ENCODE results near the gene TERT.
A peak's percentile ranks its signal among the peaks of the same experiment; 100 is the strongest.
"Not testable (repeated sequence)": the region's sequence is repeated elsewhere in the genome, so short reads cannot be mapped to it uniquely, and the experiment has no call there.

Gene TERT

DNA sequence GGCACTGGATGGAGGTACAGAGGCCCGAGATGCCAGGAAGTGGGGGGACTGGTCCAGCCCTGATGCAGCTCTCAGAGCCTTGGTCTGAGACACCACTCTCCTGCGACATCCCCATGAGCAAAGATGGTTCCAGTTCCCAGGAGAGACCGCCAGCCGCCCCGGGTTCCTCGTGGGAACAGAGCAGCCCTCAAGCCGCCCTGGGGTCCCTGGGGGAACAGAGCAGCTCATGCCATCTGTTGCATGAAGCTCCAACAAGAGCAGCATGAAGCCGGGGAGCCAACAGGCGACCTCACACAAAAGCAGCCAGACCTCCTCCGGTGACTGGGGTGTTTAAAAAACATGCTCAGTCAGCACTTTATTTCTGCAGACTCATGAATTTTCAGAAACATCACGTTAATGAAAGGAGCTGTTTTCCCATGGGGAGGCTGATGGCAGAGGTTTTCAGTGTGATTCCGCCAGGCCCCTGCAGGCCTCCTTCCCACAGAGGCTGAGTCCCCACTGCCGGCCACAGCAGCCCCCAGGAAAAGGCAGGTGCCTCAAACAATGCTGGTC, 63.4 kb downstream of the TERT start:
- DNase-seq: peak; percentile 73 to 90

DNA sequence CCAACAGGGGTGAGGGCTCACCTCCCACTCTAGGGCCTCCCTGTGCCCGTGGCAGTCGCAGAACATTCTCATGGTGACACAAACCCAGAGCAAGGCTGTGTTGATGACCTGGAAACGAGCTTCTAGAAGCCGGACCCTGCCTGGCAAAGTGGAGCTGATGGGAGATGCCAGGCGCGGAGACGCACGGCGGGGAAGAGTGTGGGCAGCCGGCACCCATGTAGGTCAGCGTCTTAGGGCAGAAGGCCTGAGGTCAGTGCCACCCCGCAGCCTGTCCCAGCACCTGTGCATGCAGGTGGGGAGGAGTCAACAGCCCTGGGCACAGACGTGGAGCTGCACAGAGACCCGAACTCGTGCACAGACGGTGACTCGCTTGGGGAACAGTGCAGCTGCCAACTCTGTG, 64.3 kb downstream of the TERT start:
- DNase-seq: no peak

DNA sequence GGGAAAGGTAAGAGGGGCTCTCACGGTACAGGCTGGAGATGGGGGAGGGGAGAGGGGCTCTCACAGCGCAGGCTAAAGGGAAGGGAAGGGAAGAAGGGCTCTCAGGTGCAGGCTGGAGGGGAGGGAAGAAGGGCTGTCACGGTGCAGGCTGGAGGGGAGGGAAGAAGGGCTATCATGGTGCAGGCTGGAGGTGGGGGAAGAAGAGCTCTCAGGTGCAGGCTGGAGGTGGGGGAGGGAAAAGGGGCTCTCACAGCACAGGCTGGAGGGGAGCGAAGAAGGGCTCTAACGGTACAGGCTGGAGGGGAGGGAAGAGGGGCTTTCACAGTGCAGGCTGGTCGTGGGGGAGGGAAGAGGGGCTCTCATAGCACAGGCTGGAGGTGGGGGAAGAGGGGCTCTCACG, 65.0 kb downstream of the TERT start:
- no peak for DNase-seq

DNA sequence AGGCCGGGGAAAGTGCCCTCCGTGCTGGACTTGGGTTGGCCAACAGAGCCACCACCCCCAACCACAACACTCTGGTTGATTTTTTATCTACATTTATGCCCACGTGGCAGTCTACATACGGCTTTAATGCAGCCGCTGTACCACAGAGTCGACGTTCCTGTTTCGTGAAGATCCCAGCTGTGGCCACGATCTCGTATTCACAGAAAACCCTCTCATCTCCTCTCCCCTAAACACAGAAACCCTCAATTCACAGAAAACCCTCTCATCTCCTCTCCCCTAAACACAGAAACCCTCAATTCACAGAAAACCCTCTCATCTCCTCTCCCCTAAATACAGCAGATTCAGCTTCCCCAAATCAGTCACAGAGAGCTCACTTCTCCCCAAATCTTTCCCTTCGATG, 65.8 kb downstream of the TERT start:
- not testable (repeated sequence) for DNase-seq

DNA sequence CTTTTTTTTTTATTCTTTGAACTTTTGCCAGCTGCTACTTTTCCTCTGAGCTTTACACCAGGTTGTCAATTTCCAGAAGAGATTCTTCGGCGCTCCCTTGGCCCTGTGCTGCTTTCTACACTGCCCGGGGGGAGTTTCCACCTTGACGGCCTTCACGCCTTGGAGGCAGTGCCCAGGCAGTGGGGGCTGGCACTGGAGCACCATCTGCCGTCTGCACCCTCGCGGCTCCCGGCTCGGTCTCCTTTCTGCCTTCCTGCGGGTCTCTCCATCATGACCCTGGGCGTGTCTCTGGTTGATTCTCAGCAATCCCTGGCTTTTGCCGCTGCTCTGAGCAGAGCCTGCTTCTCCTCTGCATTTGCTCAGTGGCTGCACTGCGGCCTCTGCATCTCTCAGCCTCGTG, 66.7 kb downstream of the TERT start:
- peak; percentile 74 to 89 for DNase-seq

DNA sequence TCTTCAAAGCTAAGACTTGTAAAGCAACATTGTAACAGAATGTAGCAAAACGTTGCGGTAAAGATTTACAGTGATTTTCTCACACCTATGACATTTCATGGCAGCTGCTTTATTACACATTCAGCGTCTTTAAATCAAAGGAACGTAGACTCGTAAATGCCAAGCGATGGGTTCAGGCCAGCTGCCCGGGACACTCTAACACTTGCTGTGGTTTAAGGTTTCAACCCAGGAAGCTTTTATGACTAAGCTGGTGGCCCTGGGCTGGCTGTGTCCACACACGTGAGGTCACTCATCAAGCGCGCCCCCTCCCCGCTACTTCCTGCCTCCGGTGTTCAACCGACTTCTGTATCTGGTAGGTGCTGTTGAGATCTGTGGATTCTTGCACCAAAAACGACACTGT, 67.2 kb downstream of the TERT start:
- DNase-seq: peak; percentile 95 to 97

DNA sequence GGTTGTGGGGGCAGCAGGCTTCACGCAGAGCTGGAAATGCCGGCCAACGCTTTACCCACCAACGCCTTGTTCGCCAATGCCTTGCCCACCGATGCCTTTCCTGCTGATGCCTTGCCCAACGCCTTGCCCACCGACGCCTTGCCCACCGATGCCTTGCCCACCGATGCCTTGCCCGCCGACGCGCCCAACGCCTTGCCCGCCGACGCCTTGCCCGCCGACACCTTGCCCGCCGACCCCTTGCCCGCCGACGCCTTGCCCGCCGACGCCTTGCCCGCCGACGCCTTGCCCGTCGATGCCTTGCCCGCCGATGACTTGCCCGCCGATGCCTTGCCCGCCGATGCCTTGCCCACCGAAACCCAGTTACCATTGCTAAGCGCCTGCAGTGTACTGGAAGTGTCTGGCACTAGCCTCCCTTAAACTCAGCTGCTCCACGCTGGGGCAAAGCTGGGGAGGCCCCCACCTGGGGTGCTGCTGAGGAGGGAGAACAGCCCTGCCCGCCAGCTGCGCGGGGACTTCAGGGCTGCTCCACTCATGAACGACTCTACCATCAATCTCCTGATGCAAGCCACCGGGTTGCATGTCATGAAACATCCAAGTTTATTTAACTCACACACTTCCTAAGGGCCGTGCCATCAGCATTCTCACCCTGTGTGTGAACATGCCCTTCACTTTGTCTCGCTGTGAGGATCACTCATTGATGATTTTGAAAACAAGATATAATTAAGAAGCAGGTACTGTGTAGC, 67.9 kb downstream of the TERT start:
- peak in 1 of 2 experiments; percentile 41 for DNase-seq

DNA sequence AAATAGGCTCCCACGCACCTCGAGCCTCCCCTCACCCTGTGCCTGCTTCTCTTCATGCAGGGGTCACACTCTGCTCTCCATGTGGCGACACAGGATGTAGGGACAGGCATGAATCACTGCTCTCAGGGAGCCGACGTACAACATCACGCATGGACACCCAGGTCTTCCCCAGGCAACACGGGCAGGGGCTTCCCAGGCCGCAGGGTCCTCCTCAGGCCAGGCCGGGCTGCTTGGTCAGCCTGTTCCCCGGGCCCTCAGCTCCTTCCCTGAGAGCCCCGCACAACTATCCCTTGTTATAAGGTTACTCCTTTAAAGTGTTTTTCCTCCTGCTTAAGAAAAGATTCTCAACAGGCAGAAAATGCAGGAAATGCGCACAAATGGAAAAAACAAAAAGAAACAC, 68.6 kb downstream of the TERT start:
- no peak for DNase-seq

DNA sequence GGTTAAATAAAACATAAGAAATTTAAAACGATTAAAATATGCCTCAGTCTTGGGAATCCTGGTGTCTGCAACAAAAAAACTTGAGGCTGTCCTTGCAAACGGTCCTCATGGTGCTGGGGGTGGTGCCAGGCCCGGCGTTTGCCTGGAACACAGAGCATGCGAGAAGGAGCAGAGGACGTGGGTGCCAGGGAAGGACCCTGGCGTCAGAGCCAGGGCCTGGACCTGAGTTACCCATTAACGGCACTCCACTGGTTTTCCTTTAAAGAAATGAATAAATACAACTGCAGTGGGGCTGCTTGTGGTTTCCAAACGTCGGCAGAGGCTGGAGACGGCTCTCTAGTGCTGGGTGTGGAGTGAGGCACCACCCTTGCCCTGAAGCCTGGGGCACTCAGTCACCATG, 69.8 kb downstream of the TERT start, which contains the start of gene SLC6A18:
TSS of gene SLC6A18 (plus strand) at position 301 of the 400 bp plus-strand sequence. CDS start at position 398, 97 bp downstream.
- no peak for DNase-seq

DNA sequence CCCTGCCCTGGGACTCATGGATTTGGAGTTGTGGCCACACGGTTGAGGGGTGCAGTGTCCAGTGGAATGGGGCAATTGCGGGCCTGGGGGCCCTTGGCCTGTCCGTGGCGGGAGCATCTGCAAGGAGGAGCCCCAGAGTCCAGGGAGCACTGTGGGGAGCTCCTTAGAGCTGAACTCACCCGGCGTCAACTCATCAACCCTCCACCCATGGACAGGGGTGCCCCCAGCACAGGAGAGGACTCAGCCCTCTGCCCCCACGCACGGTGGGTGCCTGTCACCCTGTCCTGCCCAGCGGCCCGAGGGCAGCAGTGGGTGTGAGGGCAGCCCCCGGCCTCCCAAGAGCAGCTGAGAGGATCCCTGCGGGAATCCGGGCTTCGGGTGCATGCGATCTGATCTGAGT, 70.2 kb downstream of the TERT start:
- no peak for DNase-seq

DNA sequence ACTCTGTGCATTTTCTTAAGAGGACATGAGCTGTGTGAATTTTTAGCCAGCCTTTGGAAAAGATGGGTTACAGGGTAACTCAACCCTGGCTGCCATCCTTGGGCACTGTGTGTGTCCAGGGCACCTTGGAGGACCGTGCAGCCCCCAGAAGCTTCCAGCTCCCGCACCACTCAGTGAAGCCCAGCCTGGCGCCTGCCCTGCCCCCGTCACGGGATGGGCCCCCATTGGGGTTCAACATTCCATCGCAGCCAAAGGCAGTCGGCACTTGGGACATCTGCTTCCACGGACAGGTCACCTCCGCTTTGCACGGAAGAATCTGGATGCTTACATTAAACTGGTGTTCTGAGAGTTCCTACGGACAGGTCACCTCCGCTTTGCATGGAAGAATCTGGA, 71.6 kb downstream of the TERT start:
- no peak for DNase-seq

DNA sequence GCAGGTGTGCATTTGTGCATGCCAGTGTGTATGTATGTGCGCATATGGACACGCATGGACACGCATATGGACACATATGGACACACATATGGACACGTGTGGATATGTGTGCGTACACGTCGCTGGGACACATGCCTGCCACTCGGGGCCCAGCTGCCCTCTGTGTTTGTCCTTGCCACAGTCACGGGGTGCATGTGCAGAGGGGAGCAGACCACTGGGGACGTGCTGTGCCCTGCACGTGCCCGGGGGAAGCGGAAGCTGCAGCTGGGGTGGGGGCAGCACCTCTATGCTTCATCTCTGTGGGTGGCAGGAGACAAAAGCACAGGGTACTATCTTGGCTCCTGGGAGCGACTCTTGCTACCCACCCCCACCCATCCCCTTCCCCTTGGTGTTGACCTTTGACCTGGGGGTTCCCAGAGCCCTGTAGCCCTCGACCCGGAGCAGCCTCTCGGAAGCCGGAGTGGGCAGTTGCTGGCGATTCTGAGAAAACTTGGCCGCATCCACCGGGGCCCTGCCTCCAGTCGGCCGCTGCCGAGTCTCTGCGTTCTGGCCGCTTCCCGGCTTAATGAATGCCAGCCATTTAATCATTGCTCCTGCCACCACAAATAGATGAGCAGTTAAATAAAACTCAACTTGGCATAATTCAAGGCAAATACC, 72.1 kb downstream of the TERT start:
- DNase-seq: no peak

DNA sequence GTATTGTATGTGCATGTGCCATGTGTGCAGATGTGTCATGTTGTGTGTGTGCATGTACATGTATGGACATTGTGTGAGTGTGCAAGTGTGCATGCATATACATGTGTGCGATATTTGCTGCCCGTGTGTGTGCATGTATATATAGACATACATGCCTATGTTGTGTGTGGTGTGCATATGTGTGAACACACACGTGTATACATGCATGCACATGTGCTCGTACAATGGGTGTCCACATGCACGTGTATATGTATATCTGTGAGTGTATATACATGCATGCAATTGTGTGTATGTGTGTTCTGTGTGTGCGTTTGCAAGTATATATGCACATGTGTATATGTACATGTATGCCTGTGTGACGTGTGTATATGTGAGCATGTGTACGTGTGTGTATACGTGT, 72.7 kb downstream of the TERT start:
- DNase-seq: no peak

DNA sequence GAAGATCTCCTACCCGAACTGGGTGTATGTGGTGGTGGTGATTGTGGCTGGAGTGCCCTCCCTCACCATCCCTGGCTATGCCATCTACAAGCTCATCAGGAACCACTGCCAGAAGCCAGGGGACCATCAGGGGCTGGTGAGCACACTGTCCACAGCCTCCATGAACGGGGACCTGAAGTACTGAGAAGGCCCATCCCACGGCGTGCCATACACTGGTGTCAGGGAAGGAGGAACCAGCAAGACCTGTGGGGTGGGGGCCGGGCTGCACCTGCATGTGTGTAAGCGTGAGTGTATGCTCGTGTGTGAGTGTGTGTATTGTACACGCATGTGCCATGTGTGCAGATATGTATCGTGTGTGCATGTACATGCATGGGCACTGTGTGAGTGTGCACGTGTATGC, 73.1 kb downstream of the TERT start:
- DNase-seq: no peak

DNA sequence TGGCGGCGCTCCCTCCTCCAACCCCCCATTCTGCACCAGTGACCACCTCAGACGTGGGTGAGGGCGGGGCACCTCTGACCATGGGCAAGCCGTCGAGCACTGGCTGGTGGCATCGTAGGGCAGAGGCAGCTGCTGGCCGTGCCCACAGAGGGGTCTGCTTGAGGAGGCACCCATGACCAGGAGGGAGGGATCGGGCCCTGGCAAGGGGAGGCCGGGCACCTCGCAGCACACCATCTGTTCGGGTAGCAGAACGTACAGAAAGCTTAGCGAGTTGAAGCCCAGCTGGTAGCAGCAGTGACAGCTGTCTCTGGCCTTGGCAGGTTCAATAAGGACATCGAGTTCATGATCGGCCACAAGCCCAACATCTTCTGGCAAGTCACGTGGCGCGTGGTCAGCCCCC, 74.0 kb downstream of the TERT start:
- peak; percentile 83 to 92 for DNase-seq

DNA sequence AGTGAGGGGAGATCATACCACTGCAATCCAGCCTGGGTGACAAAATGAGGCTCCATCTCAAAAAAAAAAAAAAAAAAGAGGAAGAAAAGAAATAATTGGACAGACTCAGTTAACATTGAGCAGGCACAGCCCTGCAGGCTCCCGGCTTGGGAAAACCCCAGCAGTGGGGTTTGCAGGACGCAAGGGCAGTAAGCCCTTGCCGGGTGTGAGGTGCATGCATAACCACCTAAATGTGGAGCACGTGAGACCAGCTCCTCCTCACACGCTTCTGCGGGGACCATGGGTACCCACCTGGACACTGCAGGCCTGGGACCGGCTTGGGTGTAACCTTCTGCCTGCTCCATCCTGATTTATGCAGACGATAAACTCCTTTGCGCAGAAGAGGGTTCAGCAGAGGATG, 74.5 kb downstream of the TERT start:
- DNase-seq: no peak

DNA sequence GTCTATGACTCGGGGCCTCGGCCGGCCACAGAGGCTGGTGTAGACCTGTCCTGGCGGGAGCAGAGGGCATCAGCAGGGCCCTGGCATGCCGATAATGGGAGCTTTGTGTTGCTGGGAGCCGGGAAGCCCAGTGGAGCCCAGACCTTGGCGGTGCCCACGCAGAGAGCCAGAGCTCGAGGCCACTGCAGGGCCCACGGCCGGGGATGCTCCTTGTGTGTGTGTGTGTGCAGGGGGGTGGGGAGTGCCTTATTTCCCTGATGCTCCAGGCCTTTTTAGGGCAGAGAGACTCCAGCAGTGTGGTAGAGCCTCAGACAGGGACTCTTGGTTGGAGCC, 75.1 kb downstream of the TERT start:
- DNase-seq: no peak

DNA sequence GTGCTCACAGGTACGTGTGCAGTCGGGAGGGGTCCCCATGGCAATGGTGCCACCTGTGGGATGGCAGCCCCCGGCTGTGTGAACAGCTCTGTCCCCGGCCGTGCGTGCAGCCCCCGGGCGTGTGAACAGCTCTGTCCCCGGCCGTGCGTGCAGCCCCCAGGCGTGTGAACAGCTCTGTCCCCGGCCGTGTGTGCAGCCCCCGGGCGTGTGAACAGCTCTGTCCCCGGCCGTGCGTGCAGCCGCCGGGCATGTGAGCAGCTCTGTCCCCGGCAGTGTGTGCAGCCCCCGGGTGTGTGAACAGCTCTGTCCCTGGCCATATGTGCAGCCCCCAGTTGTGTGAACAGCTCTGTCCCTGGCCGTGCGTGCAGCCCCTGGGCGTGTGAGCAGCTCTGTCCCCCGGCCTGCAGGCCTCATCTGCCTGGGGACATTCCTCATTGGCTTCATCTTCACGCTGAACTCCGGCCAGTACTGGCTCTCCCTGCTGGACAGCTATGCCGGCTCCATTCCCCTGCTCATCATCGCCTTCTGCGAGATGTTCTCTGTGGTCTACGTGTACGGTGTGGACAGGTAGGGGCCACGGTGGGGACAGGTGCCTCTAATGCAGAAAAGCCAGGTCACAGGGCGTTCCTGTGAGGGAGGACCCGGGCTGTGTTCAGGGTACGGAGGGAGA, 75.6 kb downstream of the TERT start:
- no peak for DNase-seq

DNA sequence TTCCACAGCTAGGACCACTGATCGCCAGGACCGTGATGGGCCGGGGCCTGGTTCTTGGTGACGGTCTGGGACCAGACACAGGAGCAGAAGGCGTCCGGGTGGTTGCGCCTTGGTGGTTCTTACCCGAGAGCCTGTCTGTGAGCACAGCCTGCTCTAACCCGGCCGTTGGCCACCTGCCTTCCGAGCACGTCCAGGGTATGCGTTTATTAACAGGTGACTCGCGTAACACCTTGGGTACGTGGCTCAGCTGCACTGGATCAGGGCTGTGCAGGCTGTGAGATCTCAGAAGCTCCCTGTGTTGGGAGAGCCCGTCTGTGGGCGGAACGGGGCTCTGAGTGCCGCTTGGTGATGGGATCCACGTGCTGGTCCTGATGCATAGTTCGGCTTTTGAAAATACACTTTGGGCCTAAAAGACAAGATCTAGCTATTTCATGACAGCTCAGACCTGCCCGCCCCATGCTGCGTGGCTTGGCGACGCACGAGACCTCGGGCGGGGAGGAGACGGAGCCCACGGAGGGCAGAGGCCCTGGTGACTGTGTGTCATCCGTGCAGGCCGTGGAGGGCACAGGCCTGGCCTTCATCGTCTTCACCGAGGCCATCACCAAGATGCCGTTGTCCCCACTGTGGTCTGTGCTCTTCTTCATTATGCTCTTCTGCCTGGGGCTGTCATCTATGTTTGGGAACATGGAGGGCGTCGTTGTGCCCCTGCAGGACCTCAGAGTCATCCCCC, 76.4 kb downstream of the TERT start:
- no peak for DNase-seq

DNA sequence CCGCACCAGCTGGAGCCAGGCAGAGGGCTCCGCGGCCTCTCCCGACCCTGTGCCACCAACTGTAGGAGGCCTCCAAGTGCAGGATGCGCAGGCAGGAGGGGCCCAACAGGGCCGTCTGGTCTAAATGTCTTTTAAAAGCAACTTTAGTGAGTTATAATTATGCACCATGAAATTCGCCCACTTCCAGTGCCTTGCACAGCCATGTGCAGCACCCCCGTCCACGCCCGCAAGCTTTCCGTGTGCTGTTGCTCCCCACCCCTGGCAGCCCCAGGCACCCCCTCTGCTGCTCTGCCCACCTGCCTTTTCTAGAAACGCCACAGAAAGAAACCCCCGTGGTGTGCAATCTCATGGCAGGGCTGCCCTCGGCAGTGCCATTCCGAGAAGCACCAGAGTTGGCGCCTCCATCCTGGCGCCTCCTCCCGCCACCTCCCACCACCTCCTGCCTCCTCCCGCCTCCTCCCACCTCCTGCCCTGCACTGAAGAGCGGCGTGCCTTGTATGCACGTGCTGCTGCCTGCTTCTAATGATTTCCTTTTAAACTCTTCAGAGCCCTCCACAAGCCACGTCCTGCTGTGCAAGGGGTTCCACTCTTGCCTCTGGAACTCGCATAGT, 77.2 kb downstream of the TERT start:
- no peak for DNase-seq

DNA sequence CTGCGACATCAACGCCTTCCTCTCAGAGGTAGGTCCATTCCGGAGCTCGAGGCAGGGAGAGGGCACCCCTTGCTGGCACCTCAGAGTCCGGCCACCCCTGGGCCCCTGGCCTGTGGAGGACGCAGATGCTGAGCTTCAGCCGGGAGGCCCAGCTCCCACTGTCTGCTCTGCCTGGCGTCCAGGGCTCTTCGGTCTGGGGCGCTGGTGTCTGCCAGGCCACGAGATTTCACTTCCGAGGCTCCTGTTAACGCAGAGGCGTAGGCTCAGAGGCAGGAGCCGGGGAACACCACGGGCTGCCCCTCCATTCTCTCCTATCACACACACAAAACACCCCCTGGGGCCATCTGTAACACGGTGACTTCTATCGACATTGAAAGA, 78.0 kb downstream of the TERT start:
- no peak for DNase-seq

DNA sequence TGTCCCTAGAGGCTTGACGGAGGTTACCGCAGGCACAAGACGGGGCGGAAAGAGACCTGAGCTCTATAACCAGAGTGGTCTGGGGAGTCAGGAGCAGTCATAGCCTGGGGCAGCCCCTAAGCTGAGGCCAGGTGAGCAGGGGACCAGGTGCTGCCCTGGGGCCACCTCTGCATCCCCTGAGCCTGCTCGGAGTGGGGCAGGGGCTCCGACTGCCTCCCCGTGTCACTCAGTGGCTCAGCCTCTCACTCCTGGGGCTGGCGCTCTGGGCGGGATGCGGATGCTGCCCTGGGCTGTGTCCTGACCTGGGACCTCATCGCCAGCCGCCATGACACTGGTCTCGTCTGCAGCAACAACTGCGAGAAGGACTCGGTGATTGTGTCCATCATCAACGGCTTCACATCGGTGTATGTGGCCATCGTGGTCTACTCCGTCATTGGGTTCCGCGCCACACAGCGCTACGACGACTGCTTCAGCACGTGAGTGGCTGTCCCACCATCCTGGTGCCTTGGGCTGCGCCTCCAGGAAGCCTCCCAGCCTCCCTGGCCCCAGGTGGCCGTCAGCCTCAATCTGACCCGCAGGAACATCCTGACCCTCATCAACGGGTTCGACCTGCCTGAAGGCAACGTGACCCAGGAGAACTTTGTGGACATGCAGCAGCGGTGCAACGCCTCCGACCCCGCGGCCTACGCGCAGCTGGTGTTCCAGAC, 78.5 kb downstream of the TERT start:
- DNase-seq: no peak

All from NCI-H524 (cell line).